Activated CD8-positive, alpha-beta memory T cell treated with anti-CD3 and anti-CD28 coated beads for 1 hour (primary cell): Measurements from ENCODE around the gene LDHAL6B.
"Not testable (repeated sequence)": the region's sequence is repeated elsewhere in the genome, so short reads cannot be mapped to it uniquely, and the experiment has no call there.

Experiments
- DNase-seq, 2 donors: peaks; one replicate each; pipeline ENCODE4 v3.0.0-alpha.2; 2020; ENCODE audit warnings: low read depth in 1 of 2; ENCODE audit errors: extremely low read depth in 1 of 2

LDHAL6B gene

DNA sequence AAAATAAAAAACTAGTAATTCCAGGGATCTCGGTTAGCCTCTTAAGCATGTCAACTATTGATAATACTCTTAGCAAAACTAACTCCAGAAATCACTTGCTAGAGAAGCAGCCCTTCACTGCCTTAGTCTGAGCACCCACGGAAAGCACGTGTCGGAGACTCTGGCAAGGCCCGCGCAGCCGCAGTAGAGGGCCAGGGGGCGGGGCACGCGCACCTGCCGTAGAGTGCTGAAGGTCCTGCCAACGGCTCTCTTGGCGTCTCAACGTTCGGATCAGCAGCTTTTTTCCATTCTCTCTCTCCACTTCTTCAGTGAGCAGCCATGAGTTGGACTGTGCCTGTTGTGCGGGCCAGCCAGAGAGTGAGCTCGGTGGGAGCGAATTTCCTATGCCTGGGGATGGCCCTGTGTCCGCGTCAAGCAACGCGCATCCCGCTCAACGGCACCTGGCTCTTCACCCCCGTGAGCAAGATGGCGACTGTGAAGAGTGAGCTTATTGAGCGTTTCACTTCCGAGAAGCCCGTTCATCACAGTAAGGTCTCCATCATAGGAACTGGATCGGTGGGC lies at the start of gene LDHAL6B:
Gene LDHAL6B (plus strand): TSS at position 221 of the 561 bp plus-strand sequence. CDS start 98 bp downstream, at position 319.
- no peak for DNase-seq

DNA sequence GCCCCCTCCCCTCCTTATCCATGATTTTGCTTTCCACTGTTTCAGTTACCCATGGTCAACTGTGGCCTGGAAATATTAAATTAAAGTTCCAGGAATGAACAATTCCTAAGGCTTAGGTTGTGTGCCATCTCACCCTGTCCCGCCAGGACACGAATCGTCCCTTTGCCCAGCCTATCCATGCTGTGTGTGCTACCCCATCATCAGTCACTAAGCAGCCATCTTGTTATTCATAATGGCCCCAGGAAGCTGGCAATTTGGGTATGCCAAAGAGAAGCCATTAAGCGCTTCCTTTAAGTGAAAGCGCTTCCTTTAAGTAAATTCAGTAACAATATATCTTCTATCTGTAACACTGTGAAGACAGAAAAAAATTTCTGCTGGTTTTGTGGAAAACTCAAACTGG lies 49.2 kb upstream of the LDHAL6B start:
- DNase-seq, result no peak

DNA sequence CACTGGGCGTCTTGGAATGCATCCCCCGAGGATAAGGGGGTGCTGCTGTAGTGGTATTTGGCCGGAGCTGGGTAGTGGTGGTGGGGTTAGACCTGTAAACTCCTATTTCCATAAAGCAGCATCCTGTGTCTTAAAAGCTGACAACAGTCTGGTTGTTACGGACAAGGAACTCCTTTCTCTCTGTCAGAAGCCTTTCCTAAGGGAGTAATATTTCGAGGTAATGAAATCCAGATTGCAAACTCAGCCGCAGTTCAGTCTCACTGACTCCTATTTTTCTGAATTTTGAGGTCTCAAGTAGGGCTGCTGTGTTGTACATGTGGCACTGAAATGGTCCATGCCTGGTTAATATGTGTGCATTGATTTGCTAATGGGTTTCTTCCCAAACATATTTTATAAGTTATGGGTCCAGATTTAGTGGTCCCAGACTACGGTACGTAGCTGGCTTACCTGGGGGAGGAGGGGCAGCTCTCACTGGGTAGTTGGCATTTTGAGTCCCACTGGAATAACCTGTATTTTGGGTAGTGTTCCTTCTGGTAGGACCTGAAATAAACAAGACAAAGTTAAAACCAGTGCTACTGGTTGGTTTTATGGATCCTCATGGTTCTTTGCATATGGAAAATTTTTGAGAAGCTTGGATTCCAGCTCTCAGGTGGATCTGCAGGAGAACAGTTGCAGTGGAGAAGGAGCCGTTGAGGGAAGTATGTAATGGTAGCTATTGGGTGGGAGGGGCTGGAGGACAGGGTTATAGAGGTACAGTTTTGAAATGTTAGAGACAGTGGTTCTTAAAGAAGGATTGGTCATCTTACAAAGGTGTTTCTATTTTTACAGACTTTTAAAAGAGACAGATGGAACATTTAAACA lies 48.6 kb upstream of the LDHAL6B start:
- no peak for DNase-seq

GRCh38 chr15:59158701-59159034 lies 48.0 kb upstream of the LDHAL6B start:
- DNase-seq, result no peak

DNA sequence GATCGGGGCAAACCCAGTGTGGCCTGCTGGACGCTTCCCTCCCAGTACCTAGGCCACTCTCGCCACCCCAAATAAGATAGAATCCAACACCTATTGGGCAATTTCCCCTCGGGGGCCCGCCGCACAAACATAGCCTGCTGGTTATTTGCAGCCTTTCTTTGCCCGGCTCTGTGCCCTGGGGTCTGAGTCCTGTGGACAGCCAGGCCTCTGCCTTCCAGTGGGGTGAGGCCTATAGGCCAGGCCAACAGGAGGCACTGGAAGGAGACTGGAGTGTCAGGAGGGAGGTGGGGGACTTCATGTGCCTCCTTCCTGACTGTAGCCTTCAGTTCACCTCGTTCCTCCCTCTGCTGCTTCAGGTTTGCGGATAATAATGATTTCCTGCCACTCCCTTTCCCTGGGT lies 47.4 kb upstream of the LDHAL6B start:
- DNase-seq, result no peak

GRCh38 chr15:59160880-59161593 lies 45.6 kb upstream of the LDHAL6B start:
- no peak for DNase-seq

- DNase-seq, result not testable (repeated sequence)
Measured at GRCh38 chr15:59162080-59162479, 44.6 kb upstream of the LDHAL6B start.

- DNase-seq, result no peak
Measured at GRCh38 chr15:59165726-59166125, 40.9 kb upstream of the LDHAL6B start.

- no peak for DNase-seq
Measured at GRCh38 chr15:59166166-59166565, 40.5 kb upstream of the LDHAL6B start.

DNA sequence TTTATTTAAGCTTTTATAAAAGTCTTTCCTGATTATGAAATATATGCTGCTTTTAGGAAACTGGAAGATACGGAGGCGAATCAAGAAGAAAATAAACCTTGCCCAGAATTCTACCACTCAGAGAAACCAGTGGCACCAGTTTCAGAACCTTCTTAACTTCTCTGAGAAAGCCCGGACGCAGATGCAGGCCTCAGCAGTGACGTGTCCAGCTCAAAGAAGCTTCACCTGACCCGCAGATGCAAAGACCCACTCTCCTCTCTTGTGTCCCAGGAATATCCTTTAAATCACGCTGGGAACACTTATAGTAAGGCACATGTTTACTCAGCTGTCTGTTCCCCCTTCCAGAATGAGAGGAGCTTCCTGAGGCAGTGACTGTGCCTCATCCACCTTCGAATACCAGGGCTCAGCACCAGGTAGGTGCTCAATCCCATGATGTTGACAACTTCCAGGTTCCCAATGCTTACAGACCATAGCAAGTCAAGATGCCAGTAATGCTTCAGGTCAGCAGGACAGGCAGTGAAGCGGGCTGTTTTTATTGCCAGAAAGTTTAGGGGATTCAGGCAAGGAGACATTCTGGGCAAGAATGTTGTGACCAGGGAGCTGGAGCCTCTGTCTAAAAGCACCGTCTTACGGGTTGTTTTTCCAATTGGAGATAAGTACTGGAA lies 39.9 kb upstream of the LDHAL6B start:
- no peak for DNase-seq

GRCh38 chr15:59168536-59168935 lies 38.1 kb upstream of the LDHAL6B start:
- no peak for DNase-seq

- DNase-seq, result no peak
Measured at GRCh38 chr15:59169251-59169708, 37.4 kb upstream of the LDHAL6B start.

GRCh38 chr15:59170295-59171066 lies 36.2 kb upstream of the LDHAL6B start:
- DNase-seq, result no peak

GRCh38 chr15:59171067-59171397 lies 35.6 kb upstream of the LDHAL6B start:
- DNase-seq, result no peak

GRCh38 chr15:59172289-59172901 lies 34.2 kb upstream of the LDHAL6B start:
- DNase-seq, result no peak

DNA sequence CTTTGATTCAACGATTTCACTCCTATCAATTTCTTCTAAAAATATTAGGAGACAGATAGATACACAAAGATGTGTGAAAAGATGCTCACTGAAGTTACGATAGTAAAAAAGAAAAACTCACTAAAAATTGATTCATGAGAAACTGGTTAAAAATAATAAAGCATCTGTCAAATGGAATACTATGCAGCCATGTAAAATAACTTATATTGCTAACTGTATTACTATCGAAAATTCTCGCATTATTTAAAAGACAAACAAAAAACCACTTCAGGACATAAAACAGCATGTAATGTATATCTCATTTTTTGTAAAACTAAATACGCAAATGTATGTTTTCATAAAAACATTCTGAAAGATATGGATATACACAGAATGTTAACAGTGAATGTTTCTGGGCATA lies 33.4 kb upstream of the LDHAL6B start:
- DNase-seq, result no peak

DNA sequence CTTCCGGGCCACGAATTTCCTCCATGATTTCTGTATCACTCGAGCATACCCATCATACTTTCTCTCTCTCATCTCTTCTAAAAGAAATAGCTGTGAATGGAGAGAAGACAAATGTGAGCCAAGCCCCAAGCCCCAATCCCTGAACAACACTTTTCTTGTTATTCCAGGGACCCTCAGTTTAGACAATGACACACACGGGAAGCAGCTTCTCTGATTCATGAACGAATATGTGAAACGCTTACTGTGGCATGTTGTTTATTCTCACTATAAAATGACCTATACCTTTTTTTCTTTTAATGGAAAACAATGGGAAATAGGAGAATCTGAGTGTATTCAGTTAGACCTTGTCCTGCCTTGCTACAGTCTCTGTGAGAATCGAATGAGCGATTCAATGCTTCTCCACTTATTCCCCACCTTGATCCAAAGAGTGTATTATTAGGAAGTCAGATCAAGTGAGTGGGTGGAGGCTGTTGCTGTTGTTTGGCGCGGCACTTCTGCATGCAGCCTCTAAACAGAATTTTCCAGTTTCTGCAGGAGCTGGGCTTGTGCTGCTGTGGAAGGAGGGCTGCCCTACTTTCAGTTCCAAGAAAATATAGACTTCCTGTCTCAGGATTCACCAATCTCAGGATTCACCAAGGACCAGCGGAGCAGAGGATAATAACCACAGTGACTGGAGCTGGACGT lies 32.4 kb upstream of the LDHAL6B start:
- no peak for DNase-seq

DNA sequence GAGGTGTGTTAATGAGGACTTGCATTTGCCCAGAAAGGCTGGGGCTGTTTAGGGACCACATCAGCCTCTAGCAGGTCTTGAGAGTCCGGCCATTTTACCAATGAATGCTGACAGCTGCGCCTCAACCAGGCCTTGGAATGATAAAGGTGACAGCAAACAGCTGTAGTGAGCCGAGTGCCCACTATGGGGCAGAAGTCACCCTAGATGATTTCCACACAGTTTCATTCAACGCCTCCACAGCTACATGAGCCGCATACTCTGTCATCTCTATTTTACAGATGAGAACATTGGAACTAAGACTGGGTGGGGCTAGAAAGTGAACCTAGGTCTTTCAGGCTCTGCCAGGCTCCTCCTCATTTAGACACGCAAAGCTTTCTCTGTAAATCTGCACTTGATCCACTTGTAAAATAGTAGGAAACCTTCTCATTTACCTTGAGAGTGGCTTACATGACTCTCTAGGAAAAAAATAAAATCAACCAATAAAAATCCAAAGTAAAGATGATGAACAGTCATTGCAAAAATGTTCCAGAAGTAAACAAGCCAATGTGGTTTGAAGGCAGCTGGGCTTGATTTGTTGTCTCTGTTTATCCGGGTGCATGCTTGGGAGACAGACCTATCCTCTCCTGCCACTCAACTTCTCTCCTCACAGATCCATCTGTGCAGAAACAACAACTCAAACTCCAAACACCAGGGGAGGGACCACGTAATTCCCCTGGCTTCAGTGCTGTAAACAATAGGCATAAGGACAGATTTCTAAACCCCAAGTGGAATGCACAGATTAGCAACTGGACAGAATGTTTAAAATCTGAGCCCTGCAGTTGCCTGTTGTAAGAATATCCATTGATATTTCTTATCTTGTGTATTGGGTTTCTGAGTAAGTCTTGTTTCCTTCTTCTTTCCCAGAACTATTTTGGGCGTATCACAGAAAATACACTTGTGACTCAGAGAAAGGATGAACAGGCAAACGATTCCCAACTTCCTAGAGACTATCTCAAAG lies 31.5 kb upstream of the LDHAL6B start:
- no peak for DNase-seq
